ENCODE measurements around the gene EXT2.

The EXT2 gene

GRCh38 chr11:44085330-44085729, 10.1 kb upstream of the EXT2 start:
- no peak for DNase-seq (ENCODE audit: low read depth)

- DNase-seq (ENCODE audit: low read depth), result no peak
Measured at GRCh38 chr11:44088377-44088776, 7.1 kb upstream of the EXT2 start.

DNA sequence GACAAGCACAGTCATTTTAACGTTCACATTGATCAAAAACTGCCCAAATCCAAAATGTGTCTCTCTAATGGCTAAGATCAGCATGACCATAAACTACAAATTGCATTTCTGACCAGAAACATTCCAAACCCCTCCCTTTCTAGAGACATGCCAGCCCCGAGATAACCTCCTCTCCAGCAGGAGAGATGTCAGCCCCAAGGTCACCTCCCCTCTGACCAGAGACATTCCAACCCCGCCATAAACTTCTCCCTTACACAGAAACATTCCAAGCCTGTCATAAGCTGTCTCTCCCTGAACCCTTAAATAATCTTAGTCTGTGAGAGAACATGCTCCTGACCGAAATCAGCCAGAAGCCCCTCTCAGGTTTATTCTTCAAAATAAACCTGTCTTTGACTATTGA, 6.6 kb upstream of the EXT2 start:
- no peak for DNase-seq (ENCODE audit: low read depth)

DNA sequence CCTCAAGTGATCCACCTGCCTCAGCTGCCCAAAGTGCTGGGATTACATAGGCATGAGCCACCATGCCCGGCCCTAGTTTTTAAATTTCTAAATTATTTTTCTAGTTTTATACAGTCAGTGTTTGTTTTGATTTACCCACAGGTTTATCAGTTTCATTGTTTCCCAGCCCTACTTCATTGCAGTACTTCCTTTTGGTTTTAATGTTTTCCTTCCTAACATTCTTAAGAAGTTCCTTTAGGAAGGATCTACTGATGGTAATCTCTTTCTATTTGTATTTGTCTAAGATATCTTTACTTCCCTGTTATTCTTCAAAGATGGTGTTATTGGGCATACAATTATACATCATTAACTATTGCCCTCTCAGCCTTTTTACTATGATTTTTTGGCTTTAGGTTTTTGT, 4.9 kb upstream of the EXT2 start:
- no peak for DNase-seq (ENCODE audit: low read depth)

- DNase-seq (ENCODE audit: low read depth), result peak; percentile 74
Measured at GRCh38 chr11:44094260-44094868, 1.1 kb upstream of the EXT2 start.

- no peak for DNase-seq (ENCODE audit: low read depth)
Measured at GRCh38 chr11:44096360-44097185, 1.1 kb downstream of the EXT2 start.

DNA sequence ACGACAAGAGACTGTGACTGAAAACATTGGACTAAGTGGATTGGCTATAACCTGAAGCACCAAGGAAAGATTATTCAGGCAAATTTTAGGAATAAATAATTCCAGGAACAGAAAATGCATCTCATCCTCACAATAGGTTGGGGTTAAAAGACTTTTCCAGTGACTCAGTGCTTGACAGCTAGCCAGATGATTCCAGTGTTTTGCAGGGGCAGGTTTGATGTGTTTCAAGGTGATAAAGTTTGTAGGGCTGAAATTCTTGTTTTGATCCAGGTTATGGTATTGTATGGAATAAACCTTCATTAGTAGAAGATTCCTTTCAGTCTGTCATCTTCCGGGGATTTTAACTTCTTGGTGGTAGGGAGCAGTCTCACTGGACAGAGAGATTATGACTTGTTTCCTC, 2.3 kb downstream of the EXT2 start:
- DNase-seq (ENCODE audit: low read depth), result no peak

- DNase-seq (ENCODE audit: low read depth), result no peak
Measured at GRCh38 chr11:44101098-44101497, 5.6 kb downstream of the EXT2 start.

DNA sequence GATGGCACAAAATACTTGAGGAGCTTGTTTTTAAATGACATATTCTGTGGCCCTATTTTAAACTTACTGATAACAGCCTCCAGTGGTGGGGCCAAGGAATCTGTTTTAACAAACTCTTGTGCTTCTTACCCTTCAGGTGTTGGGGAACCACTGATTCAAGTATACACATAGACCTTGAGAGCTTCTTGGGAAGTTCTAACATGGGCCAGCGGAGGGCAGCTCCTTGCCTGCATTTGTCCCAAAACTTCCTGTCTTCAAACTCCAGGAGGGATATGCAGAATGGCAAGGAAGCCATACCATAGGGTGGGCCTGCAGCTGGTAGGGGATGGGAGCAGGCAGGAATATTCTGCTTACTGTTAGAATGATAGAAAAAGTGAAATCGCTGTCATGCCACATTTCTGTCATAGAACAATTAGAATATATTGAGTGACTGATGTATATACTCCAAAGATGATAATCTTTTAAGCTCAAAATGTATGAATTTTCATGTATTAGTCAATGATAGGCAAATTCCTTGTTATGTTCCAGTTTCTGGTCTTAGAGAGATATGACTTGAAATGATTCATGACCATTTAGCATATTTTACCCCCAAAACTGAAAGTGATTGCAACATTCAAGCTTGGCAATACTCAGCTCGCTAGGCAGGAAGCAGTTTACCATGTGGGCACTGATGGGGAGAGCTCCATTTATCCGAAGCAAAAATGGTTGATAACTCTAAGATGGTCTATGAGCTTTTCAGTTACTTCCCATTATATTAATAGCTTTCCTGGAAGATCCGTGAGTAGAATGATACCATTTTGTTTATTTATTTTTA, 9.2 kb downstream of the EXT2 start:
- peak; percentile 75 for DNase-seq (ENCODE audit: low read depth)

GRCh38 chr11:44108260-44108659, 12.8 kb downstream of the EXT2 start:
- DNase-seq (ENCODE audit: low read depth), result no peak

DNA sequence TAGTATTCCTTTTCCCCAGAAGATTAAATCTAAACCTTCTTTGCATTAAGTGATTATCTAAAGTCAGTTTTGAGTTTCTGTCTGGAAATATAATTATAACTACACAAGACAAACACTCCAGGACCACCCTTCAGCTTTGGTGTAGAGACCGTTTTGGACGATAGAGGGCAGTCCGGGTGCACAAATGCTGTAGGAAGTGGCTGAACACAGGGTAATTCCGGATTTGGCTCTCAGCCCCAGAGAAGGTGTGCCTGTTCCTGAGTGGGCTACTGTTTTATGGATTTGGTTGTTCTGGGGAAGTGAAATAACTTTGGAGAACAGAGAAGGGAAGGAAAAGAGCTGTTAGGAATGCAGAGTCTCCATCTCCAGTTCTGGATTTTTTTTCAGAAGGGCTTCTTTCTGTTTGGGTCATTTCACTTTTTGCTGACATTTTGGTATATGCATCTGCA, 14.8 kb downstream of the EXT2 start:
- DNase-seq (ENCODE audit: low read depth), result peak; percentile 56

GRCh38 chr11:44112091-44112821, 16.8 kb downstream of the EXT2 start:
- peak; percentile 68 for DNase-seq (ENCODE audit: low read depth)

DNA sequence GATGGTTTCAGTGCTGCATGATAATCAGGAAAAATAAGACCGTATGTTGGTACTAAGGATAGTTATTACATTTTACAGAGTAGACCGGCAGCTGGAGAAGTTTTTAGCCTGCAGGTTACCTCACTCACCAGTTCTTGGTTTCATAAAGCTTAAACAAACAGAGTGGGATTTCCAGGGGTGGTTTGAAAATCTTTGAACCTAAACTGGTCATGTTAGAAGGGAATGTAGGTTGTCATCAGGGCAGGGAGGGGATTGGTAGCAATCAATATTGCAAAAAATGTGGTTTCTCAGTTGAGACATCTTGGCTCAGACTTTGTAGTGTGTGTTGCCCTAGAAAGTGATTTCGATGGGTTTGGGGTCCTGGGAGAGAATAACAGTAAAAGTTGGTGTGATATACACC, 17.5 kb downstream of the EXT2 start:
- no peak for DNase-seq (ENCODE audit: low read depth)

GRCh38 chr11:44113572-44113971, 18.1 kb downstream of the EXT2 start:
- DNase-seq (ENCODE audit: low read depth), result no peak

DNA sequence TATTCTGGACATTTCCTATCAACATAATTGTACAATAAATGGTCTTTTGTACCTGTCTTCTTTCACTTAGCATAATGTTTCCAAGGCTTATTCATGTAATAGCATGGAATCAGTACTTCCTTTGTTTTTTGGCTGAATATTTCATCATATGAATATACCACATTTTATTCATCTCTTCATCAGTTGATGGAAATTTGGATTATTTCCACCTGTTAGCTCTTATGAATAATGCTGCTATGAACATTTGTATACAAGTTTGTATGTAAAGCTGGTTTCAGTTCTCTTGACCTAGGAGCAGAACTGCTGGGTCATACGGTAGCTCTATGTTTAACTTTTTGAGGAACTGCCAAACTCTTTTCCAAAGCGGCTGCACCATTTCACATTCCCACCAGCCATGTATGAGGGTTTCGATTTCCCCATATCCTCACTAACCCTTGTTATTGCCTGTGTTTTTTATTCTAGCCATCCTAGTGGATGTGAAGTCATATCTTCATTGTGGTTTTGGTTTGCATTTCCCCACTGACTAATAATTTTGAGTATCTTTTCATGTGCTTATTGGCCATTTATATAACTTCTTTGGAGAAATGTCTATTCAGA, 20.9 kb downstream of the EXT2 start:
- no peak for DNase-seq (ENCODE audit: low read depth)

DNA sequence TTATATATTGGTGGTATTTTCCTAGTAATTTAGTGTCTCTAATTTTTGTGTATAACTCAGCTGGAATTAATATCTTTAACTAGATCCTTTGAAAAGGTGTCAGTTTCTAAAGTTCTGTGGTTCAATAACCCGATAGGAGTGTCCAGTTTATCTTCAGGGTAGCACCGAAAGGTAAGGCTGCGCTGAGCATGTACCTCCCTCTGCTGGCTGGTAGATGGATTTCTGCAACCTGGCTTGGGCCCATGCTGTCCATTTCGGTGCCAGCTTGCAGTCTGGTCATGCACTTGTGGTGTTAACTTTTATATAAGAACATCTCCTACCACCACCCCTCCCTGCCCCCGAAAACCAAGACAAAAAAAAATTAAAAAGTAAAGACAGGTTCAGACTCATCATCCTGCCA, 24.7 kb downstream of the EXT2 start:
- DNase-seq (ENCODE audit: low read depth), result no peak

DNA sequence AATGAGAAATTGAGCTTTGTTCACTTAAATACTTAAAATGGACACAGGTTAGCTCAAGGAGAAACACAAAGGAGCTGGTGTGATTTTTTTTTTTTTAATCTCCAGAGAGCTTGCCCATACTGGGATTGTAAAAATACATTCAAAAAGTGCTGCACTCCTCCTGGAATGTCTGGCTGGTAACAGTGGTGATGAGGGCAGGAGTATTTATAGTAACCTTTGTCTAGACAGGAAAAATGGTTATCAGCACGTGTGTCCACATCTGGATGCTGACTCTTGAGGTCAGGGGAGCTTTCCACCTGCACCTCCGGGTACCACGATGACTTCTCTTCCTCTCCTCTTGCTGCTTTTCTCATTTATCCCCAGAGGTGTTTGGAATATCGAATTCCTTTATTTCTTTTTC, 30.1 kb downstream of the EXT2 start:
- DNase-seq (ENCODE audit: low read depth), result no peak

DNA sequence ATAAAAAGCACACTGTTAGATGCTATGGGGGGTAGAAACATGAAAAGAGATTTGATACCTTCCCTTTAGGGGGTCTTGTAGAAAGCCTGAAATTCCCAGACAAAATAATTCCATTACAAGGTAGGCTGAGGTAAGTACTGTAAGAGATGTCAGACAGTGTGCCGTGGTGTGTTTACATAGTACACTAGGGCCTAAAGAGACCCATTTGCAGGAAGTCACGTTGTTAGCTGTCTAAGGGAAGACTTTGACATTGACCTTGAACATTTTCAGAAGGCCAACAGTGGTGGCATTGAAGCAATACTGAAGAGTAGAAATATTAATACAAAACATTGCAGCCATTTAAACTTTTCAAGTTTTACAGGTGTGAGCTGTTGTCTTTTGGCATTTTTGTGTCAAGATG, 30.8 kb downstream of the EXT2 start:
- DNase-seq (ENCODE audit: low read depth), result no peak

GRCh38 chr11:44127130-44127529, 31.7 kb downstream of the EXT2 start:
- DNase-seq (ENCODE audit: low read depth), result no peak

- DNase-seq (ENCODE audit: low read depth), result no peak
Measured at GRCh38 chr11:44128729-44129128, 33.3 kb downstream of the EXT2 start.

- no peak for DNase-seq (ENCODE audit: low read depth)
Measured at GRCh38 chr11:44130751-44131150, 35.3 kb downstream of the EXT2 start.
